ENCODE data around the gene OR2T10. TPM values are rescaled to one million over a fixed set of nuclear protein-coding genes. Genes with fewer than 3 reads are reported as not detected.
"Not testable (repeated sequence)": the region's sequence is repeated elsewhere in the genome, so short reads cannot be mapped to it uniquely, and the experiment has no call there.

Gene OR2T10
- total RNA-seq: not detected

GRCh38 chr1:248597589-248597988 lies at the start of gene OR2T10:
TSS of gene OR2T10 (minus strand) at chr1:248597700. CDS start at chr1:248593768, 3,932 bp downstream.
- Mint-ChIP-seq H3K27ac (no peak within 1 kb of the TSS), H3K4me1 (peaks cover 2% of the 10 kb centered on the region), H3K4me3 (no peak within 1 kb of the TSS), H3K27me3 (no peaks in the 10 kb centered on the region), H3K36me3 (no peaks in the 10 kb centered on the region), H3K9me3 (no peaks in the 10 kb centered on the region)
- POLR2A ChIA-PET: no interaction called here
- DNase-seq (no peak), ATAC-seq (ENCODE audit: low read depth) (no peak)

GRCh38 chr1:248645178-248645577 lies 47.7 kb upstream of the OR2T10 start, which contains the start of gene OR2T35:
TSS of gene OR2T35 (minus strand) at chr1:248645278. CDS start at chr1:248639258, 6,020 bp downstream.
- H3K4me1 Mint-ChIP-seq; H3K36me3 Mint-ChIP-seq; ATAC-seq (ENCODE audit: low read depth); H3K27ac Mint-ChIP-seq; H3K27me3 Mint-ChIP-seq; DNase-seq; POLR2A ChIA-PET; H3K4me3 Mint-ChIP-seq; H3K9me3 Mint-ChIP-seq: not testable (repeated sequence)

- H3K4me3 Mint-ChIP-seq; H3K27me3 Mint-ChIP-seq; H3K4me1 Mint-ChIP-seq; H3K36me3 Mint-ChIP-seq; ATAC-seq (ENCODE audit: low read depth); DNase-seq; H3K9me3 Mint-ChIP-seq; H3K27ac Mint-ChIP-seq; POLR2A ChIA-PET: not testable (repeated sequence)
These were observed 45.6 kb upstream of the OR2T10 start for GRCh38 chr1:248642971-248643651.

- POLR2A ChIA-PET; H3K27me3 Mint-ChIP-seq; H3K4me1 Mint-ChIP-seq; H3K27ac Mint-ChIP-seq; ATAC-seq (ENCODE audit: low read depth); H3K4me3 Mint-ChIP-seq; H3K36me3 Mint-ChIP-seq; DNase-seq; H3K9me3 Mint-ChIP-seq: not testable (repeated sequence)
These were observed 44.1 kb upstream of the OR2T10 start for GRCh38 chr1:248641583-248641982.

GRCh38 chr1:248640906-248641305 lies 43.4 kb upstream of the OR2T10 start:
- H3K9me3 Mint-ChIP-seq; ATAC-seq (ENCODE audit: low read depth); DNase-seq; H3K27ac Mint-ChIP-seq; H3K36me3 Mint-ChIP-seq; H3K4me3 Mint-ChIP-seq; POLR2A ChIA-PET; H3K27me3 Mint-ChIP-seq; H3K4me1 Mint-ChIP-seq: not testable (repeated sequence)

GRCh38 chr1:248639652-248640051 lies 42.2 kb upstream of the OR2T10 start:
- DNase-seq; H3K36me3 Mint-ChIP-seq; ATAC-seq (ENCODE audit: low read depth); H3K4me3 Mint-ChIP-seq; H3K9me3 Mint-ChIP-seq; H3K4me1 Mint-ChIP-seq; POLR2A ChIA-PET; H3K27ac Mint-ChIP-seq; H3K27me3 Mint-ChIP-seq: not testable (repeated sequence)

GRCh38 chr1:248636612-248637011 lies 39.1 kb upstream of the OR2T10 start:
- H3K36me3 Mint-ChIP-seq; H3K4me3 Mint-ChIP-seq; H3K4me1 Mint-ChIP-seq; H3K27me3 Mint-ChIP-seq; DNase-seq; H3K27ac Mint-ChIP-seq; ATAC-seq (ENCODE audit: low read depth); H3K9me3 Mint-ChIP-seq; POLR2A ChIA-PET: not testable (repeated sequence)

- POLR2A ChIA-PET, H3K4me1 Mint-ChIP-seq: not testable (repeated sequence)
These were observed 37.5 kb upstream of the OR2T10 start, which contains the start of gene OR2T11 for GRCh38 chr1:248634991-248635390. TSS of gene OR2T11 (minus strand) at chr1:248635091. CDS start at chr1:248627128, 7,963 bp downstream.

GRCh38 chr1:248631354-248632008 lies 34.0 kb upstream of the OR2T10 start:
- DNase-seq: no peak
- Mint-ChIP-seq H3K27me3 (no peaks in the 10 kb centered on the region), H3K4me1 (no peaks in the 10 kb centered on the region), H3K4me3 (no peak overlapping the region), H3K9me3 (no peaks in the 10 kb centered on the region), H3K27ac (no peak overlapping the region), H3K36me3 (no peaks in the 10 kb centered on the region)
- ATAC-seq (ENCODE audit: low read depth): no peak
- POLR2A ChIA-PET: no interaction called here

More at GRCh38 chr1:248634991-248635390, 37.5 kb upstream of the OR2T10 start, which contains the start of gene OR2T11:
- H3K9me3 Mint-ChIP-seq; DNase-seq; H3K36me3 Mint-ChIP-seq; H3K27ac Mint-ChIP-seq; H3K4me3 Mint-ChIP-seq; H3K27me3 Mint-ChIP-seq; ATAC-seq (ENCODE audit: low read depth): not testable (repeated sequence)

GRCh38 chr1:248630551-248630950 lies 33.1 kb upstream of the OR2T10 start:
- Mint-ChIP-seq H3K27ac (no peak overlapping the region), H3K4me3 (no peak overlapping the region), H3K4me1 (no peaks in the 10 kb centered on the region), H3K9me3 (no peaks in the 10 kb centered on the region), H3K27me3 (no peaks in the 10 kb centered on the region), H3K36me3 (no peaks in the 10 kb centered on the region)
- no peak for ATAC-seq (ENCODE audit: low read depth)
- DNase-seq: no peak
- POLR2A ChIA-PET: no interaction called here

- Mint-ChIP-seq H3K4me1 (no peaks in the 10 kb centered on the region), H3K27me3 (no peaks in the 10 kb centered on the region), H3K27ac (no peak overlapping the region), H3K36me3 (no peaks in the 10 kb centered on the region), H3K9me3 (no peaks in the 10 kb centered on the region), H3K4me3 (no peak overlapping the region)
- ATAC-seq (ENCODE audit: low read depth): no peak
- POLR2A ChIA-PET: no interaction called here
- no peak for DNase-seq
These were observed 30.7 kb upstream of the OR2T10 start for GRCh38 chr1:248627971-248628844.

GRCh38 chr1:248625971-248626370 lies 28.5 kb upstream of the OR2T10 start:
- DNase-seq (no peak), ATAC-seq (ENCODE audit: low read depth) (no peak)
- no peaks in the 10 kb centered on the region for H3K36me3 Mint-ChIP-seq
- POLR2A ChIA-PET: no interaction called here
- H3K4me3 Mint-ChIP-seq: no peak overlapping the region
- H3K9me3 Mint-ChIP-seq: no peaks in the 10 kb centered on the region
- no peak overlapping the region for H3K27ac Mint-ChIP-seq
- no peaks in the 10 kb centered on the region for H3K27me3 Mint-ChIP-seq
- no peaks in the 10 kb centered on the region for H3K4me1 Mint-ChIP-seq

GRCh38 chr1:248625166-248625565 lies 27.7 kb upstream of the OR2T10 start:
- POLR2A ChIA-PET: no interaction called here
- H3K27ac Mint-ChIP-seq: no peak overlapping the region
- H3K9me3 Mint-ChIP-seq: no peaks in the 10 kb centered on the region
- H3K36me3 Mint-ChIP-seq: no peaks in the 10 kb centered on the region
- H3K27me3 Mint-ChIP-seq: no peaks in the 10 kb centered on the region
- H3K4me1 Mint-ChIP-seq: no peaks in the 10 kb centered on the region
- DNase-seq (no peak), ATAC-seq (ENCODE audit: low read depth) (no peak)
- no peak overlapping the region for H3K4me3 Mint-ChIP-seq
